ENCODE results near the gene RFXANK.

DNA sequence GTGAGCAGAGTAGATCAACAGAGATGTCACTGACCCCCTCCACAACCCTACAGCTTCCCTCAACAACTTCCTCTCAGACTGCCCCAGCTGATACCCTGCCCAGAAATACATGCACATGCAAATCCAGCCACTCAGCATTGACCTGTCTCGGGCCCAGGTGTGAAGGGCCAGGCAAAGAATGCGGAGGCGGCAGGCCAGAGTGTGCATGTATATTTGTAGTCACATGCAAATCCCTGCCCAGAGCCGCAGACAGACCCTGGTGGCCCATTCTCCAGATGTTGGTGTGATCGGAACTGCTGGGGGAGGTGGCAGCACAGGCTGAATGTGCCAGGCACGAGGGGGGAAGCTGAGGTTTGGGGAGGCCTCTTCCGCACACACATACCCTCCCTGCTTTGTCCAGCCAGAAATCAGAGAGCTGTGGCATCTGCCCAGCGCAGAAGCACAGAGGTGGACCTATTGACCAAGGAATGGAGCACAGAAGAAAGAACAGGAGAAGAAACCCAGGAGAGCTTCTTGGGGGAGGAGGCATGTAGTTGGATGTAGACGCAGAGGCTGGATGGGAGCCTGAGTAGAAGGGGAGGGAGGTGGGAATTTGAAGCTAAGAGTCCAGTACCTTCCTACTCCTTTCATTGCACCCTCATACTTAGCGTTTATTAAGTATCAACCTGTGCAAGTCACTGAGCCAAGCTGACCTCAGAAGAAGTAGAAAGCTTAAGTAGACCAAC, 36.4 kb upstream of the RFXANK start:
- TF ChIP-seq, protein P1, sequence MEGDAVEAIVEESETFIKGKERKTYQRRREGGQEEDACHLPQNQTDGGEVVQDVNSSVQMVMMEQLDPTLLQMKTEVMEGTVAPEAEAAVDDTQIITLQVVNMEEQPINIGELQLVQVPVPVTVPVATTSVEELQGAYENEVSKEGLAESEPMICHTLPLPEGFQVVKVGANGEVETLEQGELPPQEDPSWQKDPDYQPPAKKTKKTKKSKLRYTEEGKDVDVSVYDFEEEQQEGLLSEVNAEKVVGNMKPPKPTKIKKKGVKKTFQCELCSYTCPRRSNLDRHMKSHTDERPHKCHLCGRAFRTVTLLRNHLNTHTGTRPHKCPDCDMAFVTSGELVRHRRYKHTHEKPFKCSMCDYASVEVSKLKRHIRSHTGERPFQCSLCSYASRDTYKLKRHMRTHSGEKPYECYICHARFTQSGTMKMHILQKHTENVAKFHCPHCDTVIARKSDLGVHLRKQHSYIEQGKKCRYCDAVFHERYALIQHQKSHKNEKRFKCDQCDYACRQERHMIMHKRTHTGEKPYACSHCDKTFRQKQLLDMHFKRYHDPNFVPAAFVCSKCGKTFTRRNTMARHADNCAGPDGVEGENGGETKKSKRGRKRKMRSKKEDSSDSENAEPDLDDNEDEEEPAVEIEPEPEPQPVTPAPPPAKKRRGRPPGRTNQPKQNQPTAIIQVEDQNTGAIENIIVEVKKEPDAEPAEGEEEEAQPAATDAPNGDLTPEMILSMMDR (IDR thresholded peaks at IDR 0.05) = no peak
- no peak for TF ChIP-seq POLR2A (IDR thresholded peaks at IDR 0.05)
